GM12864 (cell line): ENCODE data around the gene ZNF467.

Experiments used
- DNase-seq: peaks from one replicate; pipeline ENCODE4 v3.0.0-alpha.2; 2011; ENCODE audit warnings: low read depth
- H3K4me3 ChIP-seq: 2 replicates; pipeline ENCODE4 v1.5.1; 2011; ENCODE audit warnings: mild to moderate bottlenecking, low read depth, low read length, control low read depth
- CTCF ChIP-seq: IDR thresholded peaks from 2 replicates; pipeline ENCODE4 v1.5.1; 2011; ENCODE audit warnings: low read depth, mild to moderate bottlenecking, moderate library complexity, low read length, control low read depth, inconsistent platforms; ENCODE audit errors: missing control alignments

The ZNF467 gene

GRCh38 chr7:149787428-149788299 is 14.3 kb upstream of the ZNF467 start:
- DNase-seq = no peak
- TF ChIP-seq CTCF = no peak
- no peak overlapping the region for H3K4me3 ChIP-seq

- no peak for TF ChIP-seq CTCF
- no peak overlapping the region for H3K4me3 ChIP-seq
- DNase-seq = no peak
These were observed 12.6 kb upstream of the ZNF467 start for GRCh38 chr7:149785983-149786382.

GRCh38 chr7:149785402-149785801 is 12.0 kb upstream of the ZNF467 start:
- no peak overlapping the region for H3K4me3 ChIP-seq
- TF ChIP-seq CTCF = no peak
- no peak for DNase-seq

GRCh38 chr7:149784251-149784608 is 10.8 kb upstream of the ZNF467 start:
- no peak overlapping the region for H3K4me3 ChIP-seq
- no peak for TF ChIP-seq CTCF
- no peak for DNase-seq

- TF ChIP-seq CTCF = no peak
- H3K4me3 ChIP-seq = no peak overlapping the region
- DNase-seq = no peak
These were observed 10.2 kb upstream of the ZNF467 start for GRCh38 chr7:149783386-149784250.

- no peak for TF ChIP-seq CTCF
- no peak for DNase-seq
- no peak overlapping the region for H3K4me3 ChIP-seq
These were observed 9.4 kb upstream of the ZNF467 start for GRCh38 chr7:149782682-149783345.
